Measurements from ENCODE around the gene PSMD8.

GRCh38 chr19:38422438-38422837 is 48.1 kb downstream of the PSMD8 start:
- TF ChIP-seq CTCF (conservative IDR thresholded peaks at IDR 0.05 in 1 of 2, IDR thresholded peaks at IDR 0.05 in 1 of 2; ENCODE audit: extremely low read depth in 1 of 2, insufficient read depth in 1 of 2, low read depth in 1 of 2, low read length in 2 of 2) (no peak), EZH2 (IDR thresholded peaks at IDR 0.05; ENCODE audit: borderline replicate concordance, low read length) (no peak)
